Measurements from ENCODE around the gene RANBP9. TPM values are rescaled to one million over a fixed set of nuclear protein-coding genes. Genes with fewer than 3 reads are reported as not detected.

RANBP9 gene
- total and polyA plus RNA-seq, 2 donors (not counting 3 experiments of a cell fraction or from before 2014, with no cell fraction given) = 15.1 to 40.2 TPM

DNA sequence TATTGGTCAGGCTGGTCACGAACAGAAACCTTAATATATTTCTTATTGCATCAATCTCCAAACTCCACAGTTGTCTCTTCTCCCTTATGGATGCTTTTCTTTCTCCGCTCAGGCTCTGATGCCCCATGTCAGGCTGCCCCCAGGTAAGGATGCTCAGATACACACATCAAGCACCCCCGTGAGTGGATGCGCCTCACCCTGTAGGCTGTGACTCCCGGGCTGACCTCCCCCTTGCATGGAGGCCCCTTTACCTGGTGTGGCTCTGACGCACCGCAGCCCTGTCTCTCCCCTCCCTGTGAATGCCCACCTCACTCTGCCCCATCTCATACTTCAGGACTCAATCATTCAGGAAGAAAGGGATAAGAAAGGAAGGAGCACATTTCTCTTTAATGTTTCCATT, 19.1 kb upstream of the RANBP9 start:
- Histone ChIP-seq H4K20me1 (replicated peaks; ENCODE audit: control insufficient read depth, extremely low read depth, insufficient read depth, low read length) (no peaks in the 10 kb centered on the region), H3K27me3 (ENCODE audit: control insufficient read depth in 2 of 2, insufficient read depth in 2 of 2, low read length in 2 of 2) (no peaks in the 10 kb centered on the region), H2AFZ (ENCODE audit: low read depth, low read length) (no peak overlapping the region), H3K9me1 (replicated peaks; ENCODE audit: control insufficient read depth, extremely low read depth, insufficient read depth, low read length) (no peaks in the 10 kb centered on the region), H3K4me2 (ENCODE audit: insufficient read depth, low read length) (no peak overlapping the region), H3K4me1 (ENCODE audit: control insufficient read depth, extremely low read depth, insufficient read depth, low read length) (no peaks in the 10 kb centered on the region), H3K9ac (replicated peaks; ENCODE audit: extremely low read depth, insufficient read depth, low read length) (no peak overlapping the region), H3K4me3 (replicated peaks in 1 of 3; ENCODE audit: insufficient read depth in 1 of 3, low read depth in 1 of 3, low read length in 3 of 3) (no peak overlapping the region), H3K27ac (ENCODE audit: insufficient read depth, low read depth, low read length) (no peak overlapping the region), H3K36me3 (ENCODE audit: control insufficient read depth in 2 of 2, extremely low read depth in 1 of 2, insufficient read depth in 2 of 2, low read length in 2 of 2) (no peaks in the 10 kb centered on the region), H3K9me3 (replicated peaks; ENCODE audit: control insufficient read depth, insufficient read depth, low read length) (no peaks in the 10 kb centered on the region), H3K79me2 (ENCODE audit: control insufficient read depth, insufficient read depth, low read length) (no peaks in the 10 kb centered on the region)
- BruUV-seq (replicated peaks) = no TSS peak
- POLR2A ChIA-PET = no interaction called here
- DNase-seq (ENCODE audit: low read depth, low spot score) = no peak
- CTCF ChIA-PET = no interaction called here
- dilution Hi-C loops (cut with MboI; ENCODE audit: extremely low pct_ligation_motif_present, low sequenced_read_pairs) (no loop called here), intact Hi-C loops (cut with micrococcal nuclease) (no loop called here)
- TF ChIP-seq MYC (IDR thresholded peaks at IDR 0.05; ENCODE audit: low read depth, low read length) (no peak), GATA2 (IDR thresholded peaks at IDR 0.05; ENCODE audit: insufficient read depth, insufficient read length, low read depth, low read length) (no peak), POLR2AphosphoS5 (IDR thresholded peaks at IDR 0.05; ENCODE audit: insufficient read depth, low read depth, low read length) (no peak), EZH2 (IDR thresholded peaks at IDR 0.05; ENCODE audit: borderline replicate concordance, low read depth, low read length, severe bottlenecking) (no peak), POLR2A (IDR thresholded peaks at IDR 0.05; ENCODE audit: low read depth, low read length) (no peak), JUN (IDR thresholded peaks at IDR 0.05; ENCODE audit: borderline replicate concordance, insufficient read depth, insufficient read length, low read depth) (no peak), FOS (IDR thresholded peaks at IDR 0.05; ENCODE audit: borderline replicate concordance, insufficient read depth, low read length) (no peak)
- TF ChIP-seq, protein P1, sequence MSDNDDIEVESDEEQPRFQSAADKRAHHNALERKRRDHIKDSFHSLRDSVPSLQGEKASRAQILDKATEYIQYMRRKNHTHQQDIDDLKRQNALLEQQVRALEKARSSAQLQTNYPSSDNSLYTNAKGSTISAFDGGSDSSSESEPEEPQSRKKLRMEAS (IDR thresholded peaks at IDR 0.05; ENCODE audit: insufficient read depth, insufficient read length) = no peak
- TF ChIP-seq, protein P2, sequence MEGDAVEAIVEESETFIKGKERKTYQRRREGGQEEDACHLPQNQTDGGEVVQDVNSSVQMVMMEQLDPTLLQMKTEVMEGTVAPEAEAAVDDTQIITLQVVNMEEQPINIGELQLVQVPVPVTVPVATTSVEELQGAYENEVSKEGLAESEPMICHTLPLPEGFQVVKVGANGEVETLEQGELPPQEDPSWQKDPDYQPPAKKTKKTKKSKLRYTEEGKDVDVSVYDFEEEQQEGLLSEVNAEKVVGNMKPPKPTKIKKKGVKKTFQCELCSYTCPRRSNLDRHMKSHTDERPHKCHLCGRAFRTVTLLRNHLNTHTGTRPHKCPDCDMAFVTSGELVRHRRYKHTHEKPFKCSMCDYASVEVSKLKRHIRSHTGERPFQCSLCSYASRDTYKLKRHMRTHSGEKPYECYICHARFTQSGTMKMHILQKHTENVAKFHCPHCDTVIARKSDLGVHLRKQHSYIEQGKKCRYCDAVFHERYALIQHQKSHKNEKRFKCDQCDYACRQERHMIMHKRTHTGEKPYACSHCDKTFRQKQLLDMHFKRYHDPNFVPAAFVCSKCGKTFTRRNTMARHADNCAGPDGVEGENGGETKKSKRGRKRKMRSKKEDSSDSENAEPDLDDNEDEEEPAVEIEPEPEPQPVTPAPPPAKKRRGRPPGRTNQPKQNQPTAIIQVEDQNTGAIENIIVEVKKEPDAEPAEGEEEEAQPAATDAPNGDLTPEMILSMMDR (IDR thresholded peaks at IDR 0.05; ENCODE audit: extremely low read depth in 1 of 2, insufficient read depth in 1 of 2, low read depth in 1 of 2, low read length in 2 of 2) = no peak
- FAIRE-seq = no peak

All from endothelial cell of umbilical vein (primary cell).